Stimulated activated CD8-positive, alpha-beta memory T cell treated with anti-CD3 and anti-CD28 coated beads, Interleukin-7, amount 100 ng/mL, for 4 hours (primary cell): ENCODE data around the gene COLGALT1.
"Not testable (repeated sequence)": the region's sequence is repeated elsewhere in the genome, so short reads cannot be mapped to it uniquely, and the experiment has no call there.

Experiments used
- DNase-seq, 2 donors: peaks; one replicate each; pipeline ENCODE4 v3.0.0-alpha.2; 2020; ENCODE audit warnings: low read depth in 2 of 2

The COLGALT1 gene

DNA sequence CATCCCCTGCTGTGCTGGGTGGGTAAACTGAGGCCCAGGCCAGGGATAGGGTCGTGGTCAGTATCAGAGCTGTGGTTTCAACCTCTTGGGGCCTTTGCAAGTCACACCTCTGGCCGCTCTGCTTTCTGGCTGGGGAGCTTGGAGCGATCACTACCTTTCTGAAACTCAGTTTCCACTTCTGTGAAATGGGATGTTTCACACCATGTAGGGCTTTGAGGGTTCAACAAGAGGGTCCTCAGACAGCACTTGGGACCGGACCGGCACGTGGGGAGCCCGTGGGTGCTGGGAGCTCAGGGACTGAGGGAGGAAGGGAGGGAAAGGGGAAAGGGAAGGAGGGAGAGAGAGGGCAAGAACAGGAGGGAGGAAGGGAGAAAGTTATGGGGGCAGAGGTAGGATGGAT is 22.9 kb upstream of the COLGALT1 start:
- DNase-seq, result no peak

DNA sequence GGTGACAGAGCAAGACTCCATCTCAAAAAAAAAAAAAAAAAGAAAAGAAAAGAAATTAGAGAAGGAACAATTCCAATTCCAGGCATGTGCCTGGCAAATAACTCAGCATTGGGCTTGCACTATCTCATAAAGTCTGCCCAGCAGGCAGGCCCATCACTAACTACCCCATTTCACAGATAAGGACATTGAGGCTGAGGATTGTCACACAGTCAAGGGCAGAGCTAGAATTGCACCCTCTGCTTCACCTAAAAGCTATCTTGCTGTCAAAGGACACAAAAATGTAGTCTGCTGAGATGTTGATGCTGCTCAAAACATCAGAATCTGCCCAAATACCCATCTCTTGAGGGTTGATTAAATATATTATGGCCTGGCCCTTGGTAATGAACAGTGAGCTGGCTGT is 20.7 kb upstream of the COLGALT1 start:
- no peak for DNase-seq

DNA sequence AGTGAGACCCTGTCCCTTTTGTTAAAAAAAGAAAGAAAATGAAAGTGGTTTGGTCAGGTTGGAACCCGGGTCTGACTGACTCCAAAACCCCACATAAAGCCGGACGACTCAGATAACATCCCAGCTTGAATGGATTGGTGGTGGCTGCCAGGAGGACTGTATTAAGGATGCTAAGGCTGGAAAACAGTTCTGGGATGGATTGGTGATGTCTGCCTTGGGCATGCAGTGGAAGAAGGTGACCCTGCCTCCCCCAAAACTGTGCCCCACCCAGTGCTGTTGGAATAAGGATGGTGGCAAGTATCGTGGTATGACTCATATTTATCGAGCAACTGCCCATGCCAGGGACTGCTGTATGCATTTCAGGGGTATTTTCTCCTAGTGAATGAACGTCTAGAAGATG is 18.5 kb upstream of the COLGALT1 start:
- DNase-seq, result no peak

DNA sequence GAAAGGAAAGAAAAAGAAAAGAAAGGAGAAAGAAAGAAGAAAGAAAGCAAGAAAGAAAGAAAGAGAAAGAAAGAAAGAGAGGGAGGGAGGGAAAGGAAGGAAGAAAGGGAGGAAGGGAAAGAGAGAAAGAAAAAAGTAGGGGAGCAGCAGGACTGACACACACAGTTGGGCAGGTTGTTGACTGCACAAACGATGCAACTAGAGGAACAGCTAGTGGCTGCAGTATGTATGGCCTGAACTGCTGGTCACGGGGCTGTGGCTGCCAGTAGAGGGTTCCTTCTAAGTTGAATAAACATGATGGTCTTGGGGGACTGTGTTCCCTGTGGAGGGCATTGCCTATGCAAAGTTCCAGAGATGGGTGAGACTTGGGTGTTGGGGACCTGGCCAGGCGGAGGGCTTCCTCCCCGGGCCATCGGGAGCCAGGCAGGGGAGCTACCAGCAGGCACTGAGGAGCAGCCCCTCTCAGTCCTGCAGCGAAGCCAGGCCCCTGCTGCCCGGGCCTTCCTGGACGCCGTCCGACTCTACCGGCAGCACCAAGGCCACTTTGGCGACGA is 16.7 kb upstream of the COLGALT1 start:
- no peak for DNase-seq

DNA sequence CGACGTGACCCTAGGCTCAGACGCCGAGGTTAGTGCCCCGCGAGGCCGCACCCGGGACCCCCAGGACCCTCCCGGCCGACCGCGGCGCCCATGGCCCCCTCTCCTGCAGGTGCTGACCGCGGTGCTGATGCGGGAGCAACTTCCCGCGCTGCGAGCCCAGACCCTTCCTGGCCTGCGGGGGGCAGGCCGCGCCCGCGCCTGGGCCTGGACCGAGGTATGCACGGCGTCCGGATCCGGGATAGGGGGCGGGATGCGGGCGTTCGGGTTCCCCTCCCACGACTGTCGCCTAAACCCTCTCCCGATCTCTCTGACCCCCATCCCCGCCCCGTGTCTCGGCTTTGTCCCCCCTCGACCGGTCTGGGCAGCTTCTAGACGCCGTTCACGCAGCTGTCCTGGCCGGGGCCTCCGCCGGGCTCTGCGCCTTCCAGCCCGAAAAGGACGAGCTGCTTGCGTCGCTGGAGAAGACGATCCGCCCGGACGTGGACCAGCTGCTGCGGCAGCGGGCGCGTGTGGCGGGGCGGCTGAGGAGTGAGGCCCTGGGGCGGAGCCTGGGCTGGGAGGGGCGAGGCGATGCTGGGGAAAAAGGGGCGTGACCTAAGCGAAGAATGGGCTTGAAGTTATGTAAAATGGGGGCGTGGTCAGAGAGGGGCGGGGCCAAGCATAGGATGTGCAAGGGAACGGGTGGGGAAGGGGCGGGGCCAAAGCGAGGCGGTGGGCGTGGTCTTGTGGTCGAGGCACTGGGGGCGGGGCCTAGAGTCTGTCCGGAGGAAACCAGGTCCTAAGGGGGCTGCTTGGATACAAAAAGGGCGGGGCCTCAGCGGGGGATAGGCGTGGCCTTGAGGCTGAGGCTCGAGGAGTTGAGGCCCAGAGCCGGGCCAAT is 16.0 kb upstream of the COLGALT1 start:
- DNase-seq, result peak; percentile 89 to 94

DNA sequence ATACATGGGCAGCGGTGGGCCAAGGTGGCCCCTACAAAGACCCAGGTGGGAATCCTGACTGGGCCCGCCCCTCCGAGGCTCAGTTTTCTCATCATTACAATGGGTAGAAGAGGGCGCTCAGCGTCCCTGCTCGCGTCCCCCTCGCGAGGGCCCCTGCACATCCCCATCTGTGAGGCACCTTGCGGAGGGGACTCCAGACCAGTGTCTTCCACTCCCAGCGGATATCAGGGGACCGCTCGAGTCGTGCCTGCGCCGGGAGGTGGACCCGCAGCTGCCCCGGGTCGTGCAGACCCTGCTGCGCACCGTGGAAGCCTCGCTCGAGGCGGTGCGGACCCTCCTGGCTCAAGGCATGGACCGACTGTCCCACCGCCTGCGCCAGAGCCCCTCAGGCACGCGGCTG is 15.3 kb upstream of the COLGALT1 start:
- no peak for DNase-seq

DNA sequence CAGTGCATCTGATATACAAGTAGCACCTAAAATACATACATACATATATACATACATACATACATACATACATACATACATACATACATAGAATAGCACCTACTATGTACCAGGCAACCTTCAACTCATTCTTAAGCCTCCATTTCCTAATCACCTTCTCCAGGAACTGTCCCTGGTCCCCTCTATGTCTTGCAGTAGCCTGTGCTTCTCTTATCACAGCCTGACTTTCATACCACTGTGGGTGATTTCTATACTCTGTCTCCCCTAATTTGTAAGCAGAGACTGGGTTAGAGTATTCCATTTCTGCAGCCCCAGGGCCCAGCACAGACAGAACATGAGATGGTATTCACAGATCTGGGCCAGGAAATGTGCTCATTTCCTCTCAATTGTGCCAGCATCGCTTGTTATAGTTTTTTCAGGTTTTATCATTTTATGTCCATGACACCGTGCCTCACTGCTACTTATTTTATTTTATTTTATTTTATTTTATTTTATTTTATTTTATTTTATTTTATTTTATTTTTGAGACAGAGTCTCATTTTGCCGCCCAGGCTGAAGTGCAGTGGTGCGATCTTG is 14.2 kb upstream of the COLGALT1 start:
- DNase-seq, result no peak

DNA sequence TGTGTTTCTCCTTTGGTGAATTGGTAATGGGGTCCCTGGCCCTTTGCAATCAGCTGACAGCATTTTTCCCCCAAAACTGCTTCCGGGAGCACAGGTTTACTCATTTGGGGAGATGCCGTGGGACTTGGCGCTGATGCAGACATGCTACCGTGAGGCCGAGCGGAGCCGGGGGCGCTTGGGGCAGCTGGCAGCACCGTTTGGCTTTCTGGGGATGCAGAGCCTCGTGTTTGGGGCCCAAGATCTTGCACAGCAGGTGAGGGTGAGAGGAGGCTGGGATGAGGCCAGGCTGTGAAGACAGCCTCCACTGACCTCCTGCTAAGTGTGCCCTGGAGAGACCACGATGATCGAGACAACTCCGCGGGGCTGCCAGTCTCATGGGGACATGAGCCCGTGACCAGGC is 13.4 kb upstream of the COLGALT1 start:
- no peak for DNase-seq

DNA sequence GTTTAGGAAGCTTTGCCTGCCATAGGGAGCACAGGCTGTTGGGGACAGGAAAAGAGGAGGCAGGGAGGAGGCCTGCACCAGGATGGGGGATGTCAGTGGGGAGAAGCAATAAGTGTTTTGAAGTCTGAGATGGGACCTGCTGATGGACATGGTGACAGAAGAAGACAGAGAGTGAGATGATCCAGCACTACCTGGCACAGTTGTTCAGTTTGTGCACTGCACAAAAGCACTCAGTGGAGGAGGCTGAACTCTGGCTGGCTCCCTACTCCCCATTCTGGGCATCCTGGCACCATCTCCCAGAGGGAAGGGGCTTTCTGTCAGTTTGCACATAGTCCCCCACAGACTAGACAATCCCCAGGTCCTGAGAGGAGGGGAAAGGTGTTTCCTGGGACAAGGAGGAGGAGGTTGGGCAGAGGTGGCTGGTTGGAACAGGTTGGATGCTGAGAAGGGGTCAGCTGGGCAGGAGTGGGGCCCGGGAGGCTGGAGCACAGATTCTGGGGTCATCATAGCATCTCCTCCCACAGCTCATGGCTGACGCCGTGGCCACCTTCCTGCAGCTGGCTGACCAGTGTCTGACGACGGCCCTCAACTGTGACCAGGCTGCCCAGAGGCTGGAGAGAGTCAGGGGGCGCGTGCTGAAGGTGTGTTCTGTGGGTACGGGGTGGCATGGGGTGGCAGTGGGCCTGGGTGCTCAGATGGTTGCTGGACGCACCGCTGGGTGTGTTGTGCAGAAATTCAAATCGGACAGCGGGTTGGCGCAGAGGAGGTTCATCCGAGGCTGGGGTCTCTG is 12.5 kb upstream of the COLGALT1 start:
- no peak for DNase-seq

DNA sequence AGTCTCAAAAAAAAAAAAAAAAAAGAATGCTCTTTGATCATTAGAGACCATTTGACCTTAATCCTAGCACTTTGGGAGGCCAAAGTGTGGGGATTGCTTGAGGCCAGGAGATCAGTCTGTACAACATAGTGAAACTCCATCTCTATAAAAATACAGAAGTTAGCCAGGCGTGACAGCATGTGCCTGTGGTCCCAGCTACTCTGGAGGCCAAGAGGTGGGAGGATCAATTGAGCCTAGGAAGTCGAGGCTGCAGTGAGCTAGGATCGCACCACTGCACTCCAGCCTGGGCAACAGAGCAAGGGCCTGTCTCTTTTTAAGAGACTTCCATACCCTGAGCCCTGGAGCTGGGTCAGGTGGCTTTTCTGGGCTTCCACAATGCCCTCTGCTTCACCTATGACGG is 11.5 kb upstream of the COLGALT1 start:
- DNase-seq, result no peak

DNA sequence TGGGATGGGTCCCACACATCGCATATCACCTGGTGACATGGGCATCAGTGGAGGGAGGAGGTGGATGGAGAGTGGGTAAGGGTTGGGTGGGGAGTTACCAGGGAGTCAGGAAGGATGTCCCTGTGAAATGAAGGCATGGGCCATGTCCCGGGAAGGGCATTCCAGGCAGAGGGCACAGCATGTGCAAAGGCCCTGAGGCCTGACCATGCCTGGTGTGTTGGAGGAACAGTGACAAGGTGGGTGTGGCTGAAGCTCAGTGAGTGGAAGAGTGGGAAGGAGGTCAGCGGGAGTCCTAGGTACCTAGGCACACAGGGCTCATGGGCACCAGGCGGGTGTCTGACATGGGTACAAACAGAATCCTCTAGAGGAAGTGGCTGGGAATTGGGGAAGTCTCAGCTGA is 11.0 kb upstream of the COLGALT1 start:
- DNase-seq, result no peak

DNA sequence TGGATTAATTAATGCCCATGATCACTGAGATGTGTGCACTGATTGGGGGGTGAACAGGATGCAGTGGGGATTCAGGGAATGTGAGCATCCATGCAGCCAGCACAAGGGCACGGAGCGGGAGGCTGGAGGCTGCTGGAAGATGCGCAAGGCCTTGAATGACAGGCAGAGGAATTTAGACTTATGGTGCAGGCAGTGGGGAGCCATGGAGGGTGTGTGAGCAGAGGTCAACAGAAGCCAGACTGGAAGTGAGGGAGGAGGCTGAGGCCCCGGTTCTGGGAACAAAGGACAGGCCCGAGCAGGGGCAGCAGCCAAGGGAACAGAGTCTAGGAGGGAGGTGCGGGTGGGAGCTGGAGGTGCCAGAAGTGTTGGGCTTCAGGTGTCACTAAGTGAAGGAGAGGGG is 7.3 kb upstream of the COLGALT1 start:
- DNase-seq, result no peak

DNA sequence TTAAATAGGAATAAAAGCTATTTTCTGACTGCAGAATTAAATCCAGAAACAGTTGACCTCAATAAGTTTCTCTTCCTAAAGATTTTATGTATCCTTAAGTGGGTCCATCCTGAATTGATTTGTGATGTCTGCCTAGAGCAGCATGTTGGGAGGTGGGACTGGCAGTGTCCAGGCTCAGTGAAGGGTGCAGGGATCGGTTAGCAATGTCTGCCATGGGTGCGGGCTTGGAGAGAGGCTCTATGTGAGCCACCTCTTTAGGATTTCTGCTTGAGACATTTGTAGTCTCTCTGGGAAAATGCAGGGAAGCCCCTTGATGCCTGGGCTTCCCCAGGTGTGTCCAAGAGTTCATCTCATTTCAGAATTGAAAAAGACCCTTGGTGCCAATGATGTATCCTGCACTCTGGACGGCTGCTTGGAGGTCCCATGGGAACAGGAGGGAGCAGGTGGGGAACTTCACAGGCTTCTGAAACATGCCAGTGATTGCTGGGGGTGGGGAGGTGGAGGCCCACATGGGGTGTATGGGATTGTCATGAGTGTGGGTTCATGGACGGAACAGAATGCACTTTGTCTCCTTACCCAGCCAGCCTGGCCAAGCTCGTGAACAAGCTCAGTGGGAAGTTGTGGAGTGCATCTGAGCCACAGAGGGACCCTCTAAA is 6.2 kb upstream of the COLGALT1 start:
- no peak for DNase-seq

DNA sequence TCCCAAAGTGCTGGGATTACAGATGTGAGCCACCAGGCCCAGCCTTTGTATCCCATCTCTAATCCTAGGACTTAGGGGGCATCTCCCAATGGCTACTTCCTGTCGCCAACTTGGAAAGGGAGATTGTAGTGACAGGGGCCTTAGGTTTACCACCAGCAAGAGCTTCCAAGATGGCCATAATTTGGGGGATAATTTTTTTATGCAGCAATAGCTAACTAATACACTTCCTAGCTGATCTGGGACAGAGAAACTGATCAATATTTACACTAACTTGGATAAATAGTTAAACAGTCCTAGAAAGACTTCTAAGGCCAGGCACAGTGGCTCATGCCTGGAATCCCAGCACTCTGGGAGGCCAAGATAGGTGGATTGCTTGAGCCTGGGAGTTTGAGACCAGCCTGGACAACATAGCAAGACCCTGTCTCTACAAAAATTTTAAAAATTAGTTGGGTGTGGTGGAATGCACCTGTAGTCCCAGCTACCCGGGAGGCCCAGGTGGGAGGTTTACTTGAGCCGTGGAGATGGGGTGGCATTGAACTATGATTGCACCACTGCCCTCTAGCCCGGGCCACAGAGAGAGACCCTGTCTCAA is 5.3 kb upstream of the COLGALT1 start:
- DNase-seq, result no peak

DNA sequence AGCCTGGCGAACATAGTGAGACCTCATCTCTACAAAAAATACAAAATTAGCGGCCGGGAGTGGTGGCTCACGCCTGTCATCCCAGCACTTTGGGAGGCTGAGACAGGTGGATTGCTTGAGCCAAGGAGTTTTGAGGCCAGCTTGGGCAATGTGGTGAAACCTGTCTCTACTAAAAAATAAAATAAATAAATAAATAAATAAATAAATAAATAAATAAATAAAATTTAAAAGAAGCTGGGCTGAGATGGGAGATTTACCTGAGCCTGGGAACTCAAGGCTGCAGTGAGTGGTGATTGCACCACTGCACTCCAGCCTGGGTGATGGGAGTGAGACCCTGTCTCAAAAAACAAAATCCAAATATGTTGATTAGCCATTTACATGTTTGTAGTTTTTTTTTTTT is 2.7 kb upstream of the COLGALT1 start:
- DNase-seq, result not testable (repeated sequence)

DNA sequence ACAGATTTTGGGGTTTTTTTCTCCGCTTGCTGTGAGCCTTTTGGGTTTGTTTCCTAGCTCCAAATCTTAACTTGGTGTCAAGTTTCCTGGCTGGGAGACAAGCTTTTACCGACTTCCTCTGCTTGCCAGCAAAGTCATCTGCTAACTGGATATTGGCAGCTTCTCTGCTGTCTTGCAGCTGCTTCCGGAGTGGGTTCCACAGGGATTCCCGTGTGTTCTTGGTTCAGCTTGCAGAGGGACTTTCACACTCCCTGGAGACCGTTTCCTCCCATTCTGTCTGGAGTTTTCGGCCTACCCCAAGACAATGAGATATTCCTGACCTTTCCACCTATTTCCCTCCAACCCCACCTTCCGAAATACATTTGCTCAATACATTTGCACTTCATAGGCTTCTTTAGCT is 2.2 kb upstream of the COLGALT1 start:
- no peak for DNase-seq

DNA sequence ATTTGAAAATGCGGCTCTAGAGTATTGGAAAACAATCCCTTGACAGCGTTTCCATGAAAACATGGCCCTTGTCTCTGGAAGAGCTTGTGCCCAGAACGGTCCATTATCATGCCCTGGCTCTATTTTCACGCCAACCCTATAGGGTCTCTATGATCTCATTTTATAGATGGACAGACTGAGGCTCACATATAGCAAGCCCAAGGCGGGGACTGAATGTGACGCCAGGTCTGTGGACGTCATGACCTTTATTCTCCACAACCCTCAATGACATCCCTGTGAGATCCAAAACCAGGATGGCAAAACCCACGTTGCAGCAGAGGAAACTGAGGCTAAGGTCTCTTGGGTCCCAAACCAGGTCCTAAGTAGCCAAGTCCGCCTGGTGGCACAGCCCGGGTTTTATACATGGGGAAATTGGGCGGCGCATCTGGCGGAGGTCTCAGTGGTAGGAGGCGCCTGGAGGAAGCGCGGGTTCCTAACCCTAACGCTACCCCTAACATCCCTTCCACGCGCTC is 425 bp upstream of the COLGALT1 start:
- DNase-seq, result no peak

DNA sequence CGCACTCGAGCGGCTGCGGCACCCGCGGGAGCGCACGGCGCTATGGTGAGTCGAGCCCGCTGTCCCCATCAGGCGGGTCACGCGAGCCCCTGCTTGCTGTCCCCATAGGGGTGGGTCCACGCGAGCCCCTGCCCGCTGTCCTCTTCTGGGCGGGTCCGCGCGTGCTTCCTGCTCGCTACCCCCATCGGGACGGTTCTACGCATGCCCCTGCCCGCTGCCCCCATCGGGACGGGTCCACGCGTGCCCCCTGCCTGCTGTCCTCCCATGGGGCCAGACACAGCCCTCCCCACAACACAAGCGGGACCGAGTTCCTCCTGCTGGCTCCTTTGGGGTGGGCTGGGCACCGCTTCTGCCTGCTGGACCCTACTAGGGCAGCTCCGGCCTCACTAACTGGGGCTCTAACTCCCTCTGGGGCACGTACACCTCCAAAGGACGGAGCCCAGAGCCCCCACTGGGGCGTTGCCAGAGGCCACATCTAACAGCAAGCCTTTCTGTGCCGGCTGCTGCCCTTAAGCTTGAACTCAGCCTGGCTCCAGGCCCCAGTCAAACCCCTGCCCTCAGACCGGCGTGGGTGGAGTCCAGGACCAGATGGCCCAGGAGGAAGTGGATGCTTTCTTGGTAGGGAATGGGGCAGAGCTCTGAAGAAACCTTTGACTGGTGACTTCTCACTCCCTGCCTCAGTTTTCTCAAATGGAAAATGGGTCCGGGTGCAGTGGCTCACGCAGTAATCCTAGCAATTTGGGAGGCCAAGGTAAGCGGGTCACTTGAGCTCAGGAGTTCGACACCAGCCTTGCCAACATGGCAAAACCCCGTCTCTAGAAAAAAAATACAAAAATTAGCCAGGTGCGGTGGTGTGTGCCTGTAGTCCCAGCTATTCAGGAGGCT is 722 bp downstream of the COLGALT1 start:
- peak in 1 of 2 donors; percentile 29 for DNase-seq

DNA sequence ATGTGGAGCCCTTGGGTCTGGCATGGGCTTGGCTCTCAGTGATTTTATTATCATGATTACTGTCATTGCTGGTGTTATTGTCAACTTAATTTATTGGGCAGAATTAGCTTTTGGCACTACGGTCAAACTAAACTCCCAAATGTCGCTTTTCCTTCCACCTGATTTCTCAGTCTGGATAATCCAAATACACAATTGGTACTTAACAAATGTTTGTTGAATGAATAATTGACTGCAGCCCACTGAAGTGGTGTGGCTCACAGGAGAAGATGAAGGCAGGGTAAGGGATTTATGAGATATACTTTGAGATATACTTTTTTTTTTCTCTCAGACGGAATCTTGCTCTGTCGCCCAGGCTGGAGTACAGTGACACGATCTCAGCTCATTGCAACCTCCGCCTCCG is 1.5 kb downstream of the COLGALT1 start:
- no peak for DNase-seq

DNA sequence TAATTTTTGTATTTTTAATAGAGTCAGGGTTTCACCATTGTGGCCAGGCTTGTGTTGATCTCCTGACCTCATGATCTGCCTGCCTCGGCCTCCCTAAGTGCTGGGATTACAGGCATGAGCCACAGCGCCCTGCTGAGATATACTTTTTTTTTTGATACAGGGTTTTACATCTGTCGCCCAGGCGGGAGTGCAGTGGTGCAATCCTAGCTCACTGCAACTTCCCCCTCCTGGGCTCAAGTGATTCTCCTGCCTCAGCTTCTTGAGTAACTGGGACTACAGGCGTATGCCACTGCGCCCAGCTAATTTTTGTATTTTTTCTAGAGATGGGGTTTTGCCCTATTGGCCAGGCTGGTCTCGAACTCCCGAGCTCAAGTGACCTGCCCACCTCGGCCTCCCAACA is 2.0 kb downstream of the COLGALT1 start:
- DNase-seq, result no peak
